Fibroblast of lung (primary cell): ENCODE measurements around the gene DNMT3A. TPM values are rescaled to one million over a fixed set of nuclear protein-coding genes. Genes with fewer than 3 reads are reported as not detected.

Experiments
- DNase-seq, 2 donors: peaks; one replicate each; pipeline versions ENCODE4 v3.0.0 to v3.0.0-alpha.2; 2010; ENCODE audit warnings: low read depth in 2 of 2
- H2AFZ ChIP-seq: 2 replicates; pipeline ENCODE4 v1.5.1; 2012; ENCODE audit warnings: low read length, control low read depth, inconsistent platforms
- H3K27ac ChIP-seq: 2 replicates; pipeline ENCODE4 v1.5.1; 2011; ENCODE audit warnings: low read length, control low read depth; ENCODE audit not compliant: insufficient read depth
- H3K27me3 ChIP-seq: 2 replicates; pipeline ENCODE4 v1.5.1; 2011; ENCODE audit warnings: mild to moderate bottlenecking, low read length; ENCODE audit not compliant: control insufficient read depth, insufficient read depth
- H3K36me3 ChIP-seq: 2 replicates; pipeline ENCODE4 v1.5.1; 2011; ENCODE audit warnings: low read length; ENCODE audit not compliant: control insufficient read depth, insufficient read depth
- H3K4me1 ChIP-seq: 2 replicates; pipeline ENCODE4 v1.5.1; 2011; ENCODE audit warnings: low read length; ENCODE audit not compliant: control insufficient read depth, insufficient read depth; ENCODE audit errors: extremely low read depth
- H3K4me2 ChIP-seq: 2 replicates; pipeline ENCODE4 v1.5.1; 2011; ENCODE audit warnings: low read length, control low read depth; ENCODE audit not compliant: insufficient read depth; ENCODE audit errors: extremely low read depth
- H3K4me3 ChIP-seq, 4 experiments: fragments of 200-600 bp in 1 of 4; sonication (generic) in 1 of 4; replicated peaks in 1 of 4; 2 replicates each; pipeline ENCODE4 v1.5.1; 2011 to 2016; ENCODE audit warnings: low read length in 4 of 4, low read depth in 3 of 4, mild to moderate bottlenecking in 3 of 4, control low read depth in 2 of 4, inconsistent platforms in 1 of 4, mixed read lengths in 1 of 4; ENCODE audit not compliant: insufficient read depth in 1 of 4; ENCODE audit errors: control extremely low read depth in 1 of 4
- H3K79me2 ChIP-seq: 2 replicates; pipeline ENCODE4 v1.5.1; 2012; ENCODE audit warnings: mild to moderate bottlenecking, low read length, inconsistent platforms; ENCODE audit not compliant: control insufficient read depth, insufficient read depth
- H3K9ac ChIP-seq: 2 replicates; pipeline ENCODE4 v1.5.1; 2011; ENCODE audit warnings: mild to moderate bottlenecking, low read length, control low read depth; ENCODE audit not compliant: insufficient read depth
- H3K9me3 ChIP-seq: 2 replicates; pipeline ENCODE4 v1.5.1; 2012; ENCODE audit warnings: low read depth, low read length; ENCODE audit not compliant: control insufficient read depth, insufficient read depth
- H4K20me1 ChIP-seq: 2 replicates; pipeline ENCODE4 v1.5.1; 2011; ENCODE audit warnings: low read length; ENCODE audit not compliant: control insufficient read depth, insufficient read depth; ENCODE audit errors: extremely low read depth
- CTCF ChIP-seq, 2 donors: IDR thresholded peaks in 1 of 2; conservative IDR thresholded peaks in 1 of 2; 1 replicate in 1 of 2; 2 replicates in 1 of 2; pipeline ENCODE4 v1.5.1; 2011 to 2012; ENCODE audit warnings: low read length in 2 of 2, control low read depth in 1 of 2, inconsistent platforms in 1 of 2, low read depth in 1 of 2, mild to moderate bottlenecking in 1 of 2
- EZH2 ChIP-seq: IDR thresholded peaks from 2 replicates; pipeline ENCODE4 v1.5.1; 2012; ENCODE audit warnings: low read length, control low read depth, mild to moderate bottlenecking; ENCODE audit errors: missing control alignments
- polyA plus RNA-seq, 2 donors: library from polyadenylated mRNA; depleted of rRNA in 1 of 2; stranded (reverse) in 1 of 2; unstranded in 1 of 2; fragments of >200 nt; gene quantifications; 2 replicates each; pipeline ENCODE4 v1.2.1, GENCODE V29; 2011 to 2012; ENCODE audit warnings: missing spikeins in 1 of 2
- total RNA-seq: library from RNA; depleted of rRNA; stranded (reverse); fragments of >200 nt; gene quantifications from 2 replicates; pipeline ENCODE4 v1.2.1, GENCODE V29; 2014

Gene DNMT3A
- total and polyA plus RNA-seq, 2 donors (not counting 1 experiment from before 2014, with no cell fraction given): 3.6 to 19.7 TPM

- Histone ChIP-seq H3K9me3 (no peaks in the 10 kb centered on the region), H4K20me1 (no peaks in the 10 kb centered on the region), H3K9ac (no peak overlapping the region), H3K36me3 (peaks cover 4% of the 10 kb centered on the region), H3K27me3 (no peaks in the 10 kb centered on the region), H3K4me1 (no peaks in the 10 kb centered on the region), H3K4me2 (no peak overlapping the region), H3K4me3 (no peak overlapping the region), H3K27ac (no peak overlapping the region), H3K79me2 (no peaks in the 10 kb centered on the region), H2AFZ (no peak overlapping the region)
- TF ChIP-seq CTCF (conservative IDR thresholded peaks at IDR 0.05 in 1 of 2, IDR thresholded peaks at IDR 0.05 in 1 of 2; ENCODE audit: low read depth in 1 of 2, low read length in 2 of 2): no peak
- TF ChIP-seq EZH2: no peak
- no peak for DNase-seq
These were observed 25.6 kb downstream of the DNMT3A start for GRCh38 chr2:25316101-25316500.

GRCh38 chr2:25315316-25315680 lies 26.4 kb downstream of the DNMT3A start:
- no peak overlapping the region for H3K4me2 ChIP-seq
- TF ChIP-seq CTCF (conservative IDR thresholded peaks at IDR 0.05 in 1 of 2, IDR thresholded peaks at IDR 0.05 in 1 of 2; ENCODE audit: low read depth in 1 of 2, low read length in 2 of 2) (no peak), EZH2 (no peak)
- no peaks in the 10 kb centered on the region for H3K9me3 ChIP-seq
- no peaks in the 10 kb centered on the region for H4K20me1 ChIP-seq
- no peak overlapping the region for H3K9ac ChIP-seq
- no peak for DNase-seq
- peaks cover 4% of the 10 kb centered on the region for H3K36me3 ChIP-seq
- no peaks in the 10 kb centered on the region for H3K27me3 ChIP-seq
- no peaks in the 10 kb centered on the region for H3K79me2 ChIP-seq
- no peaks in the 10 kb centered on the region for H3K4me1 ChIP-seq
- no peak overlapping the region for H3K27ac ChIP-seq
- no peak overlapping the region for H3K4me3 ChIP-seq
- H2AFZ ChIP-seq: no peak overlapping the region

- peak; percentile 55 to 56 for DNase-seq
- H4K20me1 ChIP-seq: no peaks in the 10 kb centered on the region
- no peak overlapping the region for H3K27ac ChIP-seq
- no peak overlapping the region for H3K4me3 ChIP-seq
- H3K36me3 ChIP-seq: peaks cover 4% of the 10 kb centered on the region
- no peak overlapping the region for H3K9ac ChIP-seq
- H3K27me3 ChIP-seq: no peaks in the 10 kb centered on the region
- no peak overlapping the region for H3K4me2 ChIP-seq
- no peaks in the 10 kb centered on the region for H3K9me3 ChIP-seq
- H2AFZ ChIP-seq: no peak overlapping the region
- no peaks in the 10 kb centered on the region for H3K79me2 ChIP-seq
- no peak for TF ChIP-seq EZH2
- TF ChIP-seq CTCF (conservative IDR thresholded peaks at IDR 0.05 in 1 of 2, IDR thresholded peaks at IDR 0.05 in 1 of 2; ENCODE audit: low read depth in 1 of 2, low read length in 2 of 2): no peak
- no peaks in the 10 kb centered on the region for H3K4me1 ChIP-seq
These were observed 27.0 kb downstream of the DNMT3A start for GRCh38 chr2:25314514-25315315.
